GM23338 (cell line): ENCODE measurements around the gene GKN2. TPM values are rescaled to one million over a fixed set of nuclear protein-coding genes. Genes with fewer than 3 reads are reported as not detected.

Experiments
- ATAC-seq: fragments of 200-7000 bp; cut with Tn5 transposase; 3 replicates; pipeline ENCODE4 v1.9.1; 2020
- DNase-seq: peaks from one replicate; pipeline ENCODE4 v3.0.0-alpha.2; 2015; ENCODE audit warnings: low spot score
- H2AFZ ChIP-seq: fragments of 200-600 bp; sonication (generic); 2 replicates; pipeline ENCODE4 v1.8.0; 2016; ENCODE audit warnings: antibody characterized with exemption, mild to moderate bottlenecking, moderate library complexity
- H3F3A ChIP-seq: fragments of 200-600 bp; sonication (generic); replicated peaks from 2 replicates; pipeline ENCODE4 v1.8.0; 2017; ENCODE audit warnings: antibody characterized with exemption, mixed run types, low read depth
- H3K27ac ChIP-seq: fragments of 200-600 bp; sonication (generic); 2 replicates; pipeline ENCODE4 v1.6.1; 2016; ENCODE audit warnings: low read depth
- H3K27me3 ChIP-seq: fragments of 200-600 bp; sonication (generic); 2 replicates; pipeline ENCODE4 v1.8.0; 2016; ENCODE audit warnings: mild to moderate bottlenecking, mixed run types, moderate library complexity; ENCODE audit not compliant: insufficient read depth
- H3K36me3 ChIP-seq: fragments of 200-600 bp; sonication (generic); 2 replicates; pipeline ENCODE4 v1.8.0; 2016; ENCODE audit warnings: mild to moderate bottlenecking; ENCODE audit not compliant: insufficient read depth
- H3K4me1 ChIP-seq: fragments of 200-600 bp; sonication (generic); 2 replicates; pipeline ENCODE4 v1.8.0; 2016; ENCODE audit warnings: mild to moderate bottlenecking, moderate library complexity; ENCODE audit not compliant: insufficient read depth
- H3K4me2 ChIP-seq: fragments of 200-600 bp; sonication (generic); 2 replicates; pipeline ENCODE4 v1.7.1; 2017; ENCODE audit warnings: mixed run types
- H3K4me3 ChIP-seq: fragments of 200-600 bp; sonication (generic); 2 replicates; pipeline ENCODE4 v1.6.1; 2016; ENCODE audit warnings: mixed run types
- H3K79me2 ChIP-seq: fragments of 200-600 bp; sonication (generic); replicated peaks from 2 replicates; pipeline ENCODE4 v1.8.0; 2017; ENCODE audit warnings: mild to moderate bottlenecking; ENCODE audit not compliant: insufficient read depth
- H3K9me2 ChIP-seq: fragments of 200-600 bp; sonication (generic); 2 replicates; pipeline ENCODE4 v1.8.0; 2017; ENCODE audit not compliant: insufficient read depth
- H4K20me1 ChIP-seq: fragments of 200-600 bp; sonication (generic); replicated peaks from 2 replicates; pipeline ENCODE4 v1.8.0; 2017; ENCODE audit warnings: mild to moderate bottlenecking; ENCODE audit not compliant: insufficient read depth
- H3K27ac Mint-ChIP-seq: 2 replicates; pipeline ENCODE4 v1.8.0; 2020; ENCODE audit warnings: inconsistent platforms, mild to moderate bottlenecking, moderate library complexity, mixed read lengths
- H3K27me3 Mint-ChIP-seq: 3 replicates; pipeline ENCODE4 v1.8.0; 2022; ENCODE audit warnings: low read depth, mild to moderate bottlenecking, moderate library complexity, mixed read lengths, inconsistent platforms; ENCODE audit not compliant: insufficient read depth, poor library complexity
- H3K36me3 Mint-ChIP-seq: 3 replicates; pipeline ENCODE4 v1.8.0; 2021; ENCODE audit warnings: low read depth, mild to moderate bottlenecking, inconsistent platforms, moderate library complexity, mixed read lengths
- H3K4me1 Mint-ChIP-seq: 3 replicates; pipeline ENCODE4 v1.8.0; 2020; ENCODE audit warnings: mild to moderate bottlenecking, inconsistent platforms, mixed read lengths
- H3K4me3 Mint-ChIP-seq: 3 replicates; pipeline ENCODE4 v1.8.0; 2021; ENCODE audit warnings: moderate library complexity, mild to moderate bottlenecking, inconsistent platforms, mixed read lengths
- H3K9me3 Mint-ChIP-seq: 3 replicates; pipeline ENCODE4 v1.8.0; 2020; ENCODE audit warnings: moderate library complexity, mild to moderate bottlenecking, inconsistent platforms, mixed read lengths
- CREB1 ChIP-seq: fragments of 250-450 bp; sonication (Bioruptor Pico); IDR thresholded peaks from 2 replicates; pipeline ENCODE4 v1.5.0; 2020; ENCODE audit warnings: low read depth, mild to moderate bottlenecking, moderate library complexity
- EZH2phosphoT487 ChIP-seq: fragments of 200-600 bp; sonication (generic); IDR thresholded peaks from one replicate; pipeline ENCODE4 v1.8.1; 2018; ENCODE audit warnings: antibody characterized with exemption; ENCODE audit not compliant: unreplicated experiment
- JUNB ChIP-seq: IDR thresholded peaks from one replicate; pipeline ENCODE4 v1.6.1; 2016; ENCODE audit warnings: antibody characterized with exemption; ENCODE audit not compliant: unreplicated experiment
- POLR2AphosphoS5 ChIP-seq: IDR thresholded peaks from 2 replicates; pipeline ENCODE4 v1.6.1; 2016; ENCODE audit warnings: antibody characterized with exemption, low read depth
- REST ChIP-seq: IDR thresholded peaks from one replicate; pipeline ENCODE4 v1.6.1; 2018; ENCODE audit warnings: antibody characterized with exemption; ENCODE audit not compliant: unreplicated experiment
- STAT1 ChIP-seq: IDR thresholded peaks from one replicate; pipeline ENCODE4 v1.6.1; 2016; ENCODE audit warnings: antibody characterized with exemption; ENCODE audit not compliant: unreplicated experiment
- ZNF114 ChIP-seq: fragments of 250-450 bp; sonication (Bioruptor Pico); IDR thresholded peaks from 2 replicates; pipeline ENCODE4 v1.5.0; 2020; ENCODE audit warnings: mild to moderate bottlenecking, moderate library complexity
- polyA plus RNA-seq: library from polyadenylated mRNA; unstranded; fragments of >200 nt; fragmentation: Nextera tagmentation; extraction: Ambion mirVana; gene quantifications from 2 replicates; pipeline ENCODE4 v1.2.1, GENCODE V29; 2016
- total RNA-seq: library from RNA; depleted of rRNA; stranded (reverse); fragments of >200 nt; shearing (Covaris generic); gene quantifications from 2 replicates; pipeline ENCODE4 v1.2.3, GENCODE V29; 2014
- TF ChIP-seq, protein P1 (sequence below): IDR thresholded peaks from 2 replicates; pipeline ENCODE4 v1.6.1; 2016; ENCODE audit warnings: antibody characterized with exemption
- TF ChIP-seq, protein P2 (sequence below): fragments of 250-450 bp; sonication (Bioruptor Pico); IDR thresholded peaks from 2 replicates; pipeline ENCODE4 v1.5.0; 2020; ENCODE audit warnings: mild to moderate bottlenecking, moderate library complexity
- TF ChIP-seq, protein P3 (sequence below), 2 experiments: fragments of 200-600 bp in 1 of 2; sonication (generic) in 1 of 2; conservative IDR thresholded peaks; 2 replicates each; pipeline versions ENCODE4 v1.5.1 to v1.6.1; 2016 to 2017; ENCODE audit warnings: antibody characterized with exemption in 2 of 2, low read depth in 2 of 2, mild to moderate bottlenecking in 2 of 2, moderate library complexity in 1 of 2

The GKN2 gene
- total and polyA plus RNA-seq, 2 experiments from 2014 or later = not detected

- Histone ChIP-seq H3K4me1 (no peaks in the 10 kb centered on the region), H3K4me2 (no peak overlapping the region), H4K20me1 (no peaks in the 10 kb centered on the region), H3K79me2 (no peaks in the 10 kb centered on the region), H3K36me3 (no peaks in the 10 kb centered on the region), H3K9me2 (no peaks in the 10 kb centered on the region), H3K4me3 (no peak overlapping the region), H3K27me3 (peaks cover 9% of the 10 kb centered on the region; the same call in 1 of the 2 replicates), H2AFZ (no peak overlapping the region), H3F3A (no peaks in the 10 kb centered on the region), H3K27ac (no peak overlapping the region)
- Mint-ChIP-seq H3K27ac (no peak overlapping the region), H3K27me3 (no peaks in the 10 kb centered on the region), H3K9me3 (peaks cover 5% of the 10 kb centered on the region; the same call in 2 of the 3 replicates), H3K4me3 (no peak overlapping the region), H3K36me3 (no peaks in the 10 kb centered on the region), H3K4me1 (no peaks in the 10 kb centered on the region; the same call in 2 of the 3 replicates)
- no peak for ATAC-seq
- TF ChIP-seq, protein P1, sequence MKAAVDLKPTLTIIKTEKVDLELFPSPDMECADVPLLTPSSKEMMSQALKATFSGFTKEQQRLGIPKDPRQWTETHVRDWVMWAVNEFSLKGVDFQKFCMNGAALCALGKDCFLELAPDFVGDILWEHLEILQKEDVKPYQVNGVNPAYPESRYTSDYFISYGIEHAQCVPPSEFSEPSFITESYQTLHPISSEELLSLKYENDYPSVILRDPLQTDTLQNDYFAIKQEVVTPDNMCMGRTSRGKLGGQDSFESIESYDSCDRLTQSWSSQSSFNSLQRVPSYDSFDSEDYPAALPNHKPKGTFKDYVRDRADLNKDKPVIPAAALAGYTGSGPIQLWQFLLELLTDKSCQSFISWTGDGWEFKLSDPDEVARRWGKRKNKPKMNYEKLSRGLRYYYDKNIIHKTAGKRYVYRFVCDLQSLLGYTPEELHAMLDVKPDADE = no peak
- DNase-seq = no peak
Measured at GRCh38 chr2:68942827-68943226, 9.9 kb downstream of the GKN2 start.

- no peak overlapping the region for H3K4me3 Mint-ChIP-seq
- Histone ChIP-seq H3F3A (no peaks in the 10 kb centered on the region), H3K4me3 (no peak overlapping the region), H3K27me3 (peaks cover 9% of the 10 kb centered on the region; the same call in 1 of the 2 replicates), H2AFZ (no peak overlapping the region), H3K79me2 (no peaks in the 10 kb centered on the region), H3K27ac (no peak overlapping the region), H3K9me2 (no peaks in the 10 kb centered on the region), H3K36me3 (no peaks in the 10 kb centered on the region), H3K4me1 (no peaks in the 10 kb centered on the region), H4K20me1 (no peaks in the 10 kb centered on the region), H3K4me2 (no peak overlapping the region)
- peaks cover 5% of the 10 kb centered on the region; the same call in 2 of the 3 replicates for H3K9me3 Mint-ChIP-seq
- H3K4me1 Mint-ChIP-seq = no peaks in the 10 kb centered on the region; the same call in 2 of the 3 replicates
- H3K27me3 Mint-ChIP-seq = no peaks in the 10 kb centered on the region
- ATAC-seq (no peak), DNase-seq (no peak)
- no peaks in the 10 kb centered on the region for H3K36me3 Mint-ChIP-seq
- no peak overlapping the region for H3K27ac Mint-ChIP-seq
- TF ChIP-seq, protein P2, sequence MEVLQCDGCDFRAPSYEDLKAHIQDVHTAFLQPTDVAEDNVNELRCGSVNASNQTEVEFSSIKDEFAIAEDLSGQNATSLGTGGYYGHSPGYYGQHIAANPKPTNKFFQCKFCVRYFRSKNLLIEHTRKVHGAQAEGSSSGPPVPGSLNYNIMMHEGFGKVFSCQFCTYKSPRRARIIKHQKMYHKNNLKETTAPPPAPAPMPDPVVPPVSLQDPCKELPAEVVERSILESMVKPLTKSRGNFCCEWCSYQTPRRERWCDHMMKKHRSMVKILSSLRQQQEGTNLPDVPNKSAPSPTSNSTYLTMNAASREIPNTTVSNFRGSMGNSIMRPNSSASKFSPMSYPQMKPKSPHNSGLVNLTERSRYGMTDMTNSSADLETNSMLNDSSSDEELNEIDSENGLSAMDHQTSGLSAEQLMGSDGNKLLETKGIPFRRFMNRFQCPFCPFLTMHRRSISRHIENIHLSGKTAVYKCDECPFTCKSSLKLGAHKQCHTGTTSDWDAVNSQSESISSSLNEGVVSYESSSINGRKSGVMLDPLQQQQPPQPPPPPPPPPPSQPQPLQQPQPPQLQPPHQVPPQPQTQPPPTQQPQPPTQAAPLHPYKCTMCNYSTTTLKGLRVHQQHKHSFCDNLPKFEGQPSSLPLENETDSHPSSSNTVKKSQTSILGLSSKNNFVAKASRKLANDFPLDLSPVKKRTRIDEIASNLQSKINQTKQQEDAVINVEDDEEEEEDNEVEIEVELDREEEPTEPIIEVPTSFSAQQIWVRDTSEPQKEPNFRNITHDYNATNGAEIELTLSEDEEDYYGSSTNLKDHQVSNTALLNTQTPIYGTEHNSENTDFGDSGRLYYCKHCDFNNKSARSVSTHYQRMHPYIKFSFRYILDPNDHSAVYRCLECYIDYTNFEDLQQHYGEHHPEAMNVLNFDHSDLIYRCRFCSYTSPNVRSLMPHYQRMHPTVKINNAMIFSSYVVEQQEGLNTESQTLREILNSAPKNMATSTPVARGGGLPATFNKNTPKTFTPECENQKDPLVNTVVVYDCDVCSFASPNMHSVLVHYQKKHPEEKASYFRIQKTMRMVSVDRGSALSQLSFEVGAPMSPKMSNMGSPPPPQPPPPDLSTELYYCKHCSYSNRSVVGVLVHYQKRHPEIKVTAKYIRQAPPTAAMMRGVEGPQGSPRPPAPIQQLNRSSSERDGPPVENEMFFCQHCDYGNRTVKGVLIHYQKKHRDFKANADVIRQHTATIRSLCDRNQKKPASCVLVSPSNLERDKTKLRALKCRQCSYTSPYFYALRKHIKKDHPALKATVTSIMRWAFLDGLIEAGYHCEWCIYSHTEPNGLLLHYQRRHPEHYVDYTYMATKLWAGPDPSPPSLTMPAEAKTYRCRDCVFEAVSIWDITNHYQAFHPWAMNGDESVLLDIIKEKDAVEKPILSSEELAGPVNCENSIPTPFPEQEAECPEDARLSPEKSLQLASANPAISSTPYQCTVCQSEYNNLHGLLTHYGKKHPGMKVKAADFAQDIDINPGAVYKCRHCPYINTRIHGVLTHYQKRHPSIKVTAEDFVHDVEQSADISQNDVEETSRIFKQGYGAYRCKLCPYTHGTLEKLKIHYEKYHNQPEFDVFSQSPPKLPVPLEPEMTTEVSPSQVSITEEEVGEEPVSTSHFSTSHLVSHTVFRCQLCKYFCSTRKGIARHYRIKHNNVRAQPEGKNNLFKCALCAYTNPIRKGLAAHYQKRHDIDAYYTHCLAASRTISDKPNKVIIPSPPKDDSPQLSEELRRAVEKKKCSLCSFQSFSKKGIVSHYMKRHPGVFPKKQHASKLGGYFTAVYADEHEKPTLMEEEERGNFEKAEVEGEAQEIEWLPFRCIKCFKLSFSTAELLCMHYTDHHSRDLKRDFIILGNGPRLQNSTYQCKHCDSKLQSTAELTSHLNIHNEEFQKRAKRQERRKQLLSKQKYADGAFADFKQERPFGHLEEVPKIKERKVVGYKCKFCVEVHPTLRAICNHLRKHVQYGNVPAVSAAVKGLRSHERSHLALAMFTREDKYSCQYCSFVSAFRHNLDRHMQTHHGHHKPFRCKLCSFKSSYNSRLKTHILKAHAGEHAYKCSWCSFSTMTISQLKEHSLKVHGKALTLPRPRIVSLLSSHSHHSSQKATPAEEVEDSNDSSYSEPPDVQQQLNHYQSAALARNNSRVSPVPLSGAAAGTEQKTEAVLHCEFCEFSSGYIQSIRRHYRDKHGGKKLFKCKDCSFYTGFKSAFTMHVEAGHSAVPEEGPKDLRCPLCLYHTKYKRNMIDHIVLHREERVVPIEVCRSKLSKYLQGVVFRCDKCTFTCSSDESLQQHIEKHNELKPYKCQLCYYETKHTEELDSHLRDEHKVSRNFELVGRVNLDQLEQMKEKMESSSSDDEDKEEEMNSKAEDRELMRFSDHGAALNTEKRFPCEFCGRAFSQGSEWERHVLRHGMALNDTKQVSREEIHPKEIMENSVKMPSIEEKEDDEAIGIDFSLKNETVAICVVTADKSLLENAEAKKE (CRISPR knock-in tag) = no peak
- TF ChIP-seq STAT1 = no peak
- TF ChIP-seq ZNF114 (CRISPR knock-in tag) = no peak
- TF ChIP-seq EZH2phosphoT487 = no peak
- TF ChIP-seq POLR2AphosphoS5 = no peak
- TF ChIP-seq CREB1 = no peak
- TF ChIP-seq, protein P3, sequence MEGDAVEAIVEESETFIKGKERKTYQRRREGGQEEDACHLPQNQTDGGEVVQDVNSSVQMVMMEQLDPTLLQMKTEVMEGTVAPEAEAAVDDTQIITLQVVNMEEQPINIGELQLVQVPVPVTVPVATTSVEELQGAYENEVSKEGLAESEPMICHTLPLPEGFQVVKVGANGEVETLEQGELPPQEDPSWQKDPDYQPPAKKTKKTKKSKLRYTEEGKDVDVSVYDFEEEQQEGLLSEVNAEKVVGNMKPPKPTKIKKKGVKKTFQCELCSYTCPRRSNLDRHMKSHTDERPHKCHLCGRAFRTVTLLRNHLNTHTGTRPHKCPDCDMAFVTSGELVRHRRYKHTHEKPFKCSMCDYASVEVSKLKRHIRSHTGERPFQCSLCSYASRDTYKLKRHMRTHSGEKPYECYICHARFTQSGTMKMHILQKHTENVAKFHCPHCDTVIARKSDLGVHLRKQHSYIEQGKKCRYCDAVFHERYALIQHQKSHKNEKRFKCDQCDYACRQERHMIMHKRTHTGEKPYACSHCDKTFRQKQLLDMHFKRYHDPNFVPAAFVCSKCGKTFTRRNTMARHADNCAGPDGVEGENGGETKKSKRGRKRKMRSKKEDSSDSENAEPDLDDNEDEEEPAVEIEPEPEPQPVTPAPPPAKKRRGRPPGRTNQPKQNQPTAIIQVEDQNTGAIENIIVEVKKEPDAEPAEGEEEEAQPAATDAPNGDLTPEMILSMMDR (conservative IDR thresholded peaks at IDR 0.05; ENCODE audit: low read depth in 2 of 2) = no peak
- no peak for TF ChIP-seq JUNB
- TF ChIP-seq REST = no peak
Measured at GRCh38 chr2:68940369-68940768, 12.3 kb downstream of the GKN2 start.
